ENCODE results near the gene HSD17B4. TPM values are rescaled to one million over a fixed set of nuclear protein-coding genes. Genes with fewer than 3 reads are reported as not detected.
A peak's percentile ranks its signal among the peaks of the same experiment; 100 is the strongest.

Gene HSD17B4
- total RNA-seq = 130 and 134 TPM in 2 replicates

GRCh38 chr5:119452373-119453039, at the start of gene HSD17B4:
Gene HSD17B4 (plus strand): TSS chr5:119452497. CDS start chr5:119452576, 79 bp downstream.
- H3K27me3 ChIP-seq (ENCODE audit: insufficient read depth, low read length) = no peaks in the 10 kb centered on the region
- H3K36me3 ChIP-seq (ENCODE audit: insufficient read depth, low read length) = no peaks in the 10 kb centered on the region
- H2AFZ ChIP-seq (ENCODE audit: low read length) = peak within 1 kb of the TSS; percentile 99
- H3K4me1 ChIP-seq (ENCODE audit: insufficient read depth, low read length) = peaks cover 11% of the 10 kb centered on the region
- DNase-seq (ENCODE audit: insufficient read length, low spot score, missing footprints) = peak; percentile 92
- peaks cover 33% of the 10 kb centered on the region for H3K79me2 ChIP-seq (ENCODE audit: insufficient read depth, low read length)
- H3K9me3 ChIP-seq (ENCODE audit: low read depth, low read length) = no peaks in the 10 kb centered on the region
- H4K20me1 ChIP-seq (ENCODE audit: insufficient read depth, low read length) = peaks cover 6% of the 10 kb centered on the region
- peak within 1 kb of the TSS; percentile 92 for H3K4me2 ChIP-seq (ENCODE audit: insufficient read depth, low read length)
- peak within 1 kb of the TSS; percentile 99 for H3K4me3 ChIP-seq (ENCODE audit: insufficient read depth, low read length)
- peak within 1 kb of the TSS; percentile 72 for H3K27ac ChIP-seq (ENCODE audit: low read depth, low read length)
- no peak for TF ChIP-seq CTCF (IDR thresholded peaks at IDR 0.05; ENCODE audit: extremely low read depth, low read depth, low read length)

- peak overlapping the region; percentile 39 for H2AFZ ChIP-seq (ENCODE audit: low read length)
- no peaks in the 10 kb centered on the region for H3K36me3 ChIP-seq (ENCODE audit: insufficient read depth, low read length)
- H3K27ac ChIP-seq (ENCODE audit: low read depth, low read length) = no peak overlapping the region
- H3K79me2 ChIP-seq (ENCODE audit: insufficient read depth, low read length) = no peaks in the 10 kb centered on the region
- H3K4me3 ChIP-seq (ENCODE audit: insufficient read depth, low read length) = no peak overlapping the region
- H3K4me2 ChIP-seq (ENCODE audit: insufficient read depth, low read length) = no peak overlapping the region
- no peaks in the 10 kb centered on the region for H4K20me1 ChIP-seq (ENCODE audit: insufficient read depth, low read length)
- no peaks in the 10 kb centered on the region for H3K9me3 ChIP-seq (ENCODE audit: low read depth, low read length)
- peaks cover under 1% of the 10 kb centered on the region for H3K27me3 ChIP-seq (ENCODE audit: insufficient read depth, low read length)
- peaks cover 19% of the 10 kb centered on the region for H3K4me1 ChIP-seq (ENCODE audit: insufficient read depth, low read length)
- no peak for TF ChIP-seq CTCF (IDR thresholded peaks at IDR 0.05; ENCODE audit: extremely low read depth, low read depth, low read length)
- no peak for DNase-seq (ENCODE audit: insufficient read length, low spot score, missing footprints)
Measured at GRCh38 chr5:119402555-119402954, 49.7 kb upstream of the HSD17B4 start.

DNA sequence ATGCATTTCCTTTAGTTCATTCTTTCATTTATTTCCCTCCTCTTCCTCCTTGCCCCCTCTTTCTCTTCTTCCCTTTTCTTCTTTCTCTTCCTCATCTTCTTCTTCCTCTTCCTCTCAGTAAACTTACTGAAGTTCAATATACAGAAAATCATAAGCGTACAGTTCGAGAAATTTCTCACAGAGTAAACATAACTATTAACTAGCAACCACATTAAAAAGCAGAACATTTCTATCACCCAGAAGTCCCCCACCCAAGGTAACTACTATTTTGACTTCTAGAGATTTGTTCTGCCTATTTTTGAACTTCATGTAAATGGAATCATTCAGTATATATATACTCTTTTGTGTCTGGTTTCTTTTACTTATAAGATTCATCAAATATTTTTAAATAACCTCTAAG, 48.3 kb upstream of the HSD17B4 start:
- Histone ChIP-seq H3K27me3 (ENCODE audit: insufficient read depth, low read length) (peaks cover 5% of the 10 kb centered on the region), H3K36me3 (ENCODE audit: insufficient read depth, low read length) (no peaks in the 10 kb centered on the region), H3K4me1 (ENCODE audit: insufficient read depth, low read length) (peaks cover 7% of the 10 kb centered on the region), H2AFZ (ENCODE audit: low read length) (no peak overlapping the region), H3K79me2 (ENCODE audit: insufficient read depth, low read length) (no peaks in the 10 kb centered on the region), H3K4me3 (ENCODE audit: insufficient read depth, low read length) (no peak overlapping the region), H3K9me3 (ENCODE audit: low read depth, low read length) (no peaks in the 10 kb centered on the region), H3K27ac (ENCODE audit: low read depth, low read length) (no peak overlapping the region), H4K20me1 (ENCODE audit: insufficient read depth, low read length) (no peaks in the 10 kb centered on the region), H3K4me2 (ENCODE audit: insufficient read depth, low read length) (no peak overlapping the region)
- DNase-seq (ENCODE audit: insufficient read length, low spot score, missing footprints) = no peak
- TF ChIP-seq CTCF (IDR thresholded peaks at IDR 0.05; ENCODE audit: extremely low read depth, low read depth, low read length) = no peak

DNA sequence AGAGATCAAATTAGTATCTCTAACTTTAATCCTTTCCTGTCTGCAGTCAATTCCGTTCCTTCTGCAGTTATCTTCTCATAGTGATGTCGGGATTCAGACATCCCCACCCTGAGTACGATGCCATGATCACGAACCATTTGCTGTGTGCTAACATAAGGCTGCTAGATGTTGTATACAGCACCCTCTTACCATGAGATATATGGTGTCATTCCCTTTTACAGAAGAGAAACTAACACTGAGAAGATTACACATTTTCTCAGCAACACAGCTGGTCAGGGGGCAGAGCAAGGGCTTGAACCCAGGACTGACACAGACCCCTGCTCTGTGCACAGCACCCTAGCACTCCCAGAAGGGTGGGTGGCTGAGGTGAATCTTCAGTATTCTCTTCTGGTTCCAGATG, 46.9 kb upstream of the HSD17B4 start:
- Histone ChIP-seq H3K79me2 (ENCODE audit: insufficient read depth, low read length) (no peaks in the 10 kb centered on the region), H3K36me3 (ENCODE audit: insufficient read depth, low read length) (no peaks in the 10 kb centered on the region), H4K20me1 (ENCODE audit: insufficient read depth, low read length) (no peaks in the 10 kb centered on the region), H3K9me3 (ENCODE audit: low read depth, low read length) (no peaks in the 10 kb centered on the region), H3K27me3 (ENCODE audit: insufficient read depth, low read length) (peaks cover 5% of the 10 kb centered on the region), H3K4me2 (ENCODE audit: insufficient read depth, low read length) (no peak overlapping the region), H3K4me3 (ENCODE audit: insufficient read depth, low read length) (no peak overlapping the region), H3K27ac (ENCODE audit: low read depth, low read length) (no peak overlapping the region), H2AFZ (ENCODE audit: low read length) (peak overlapping the region; percentile 30), H3K4me1 (ENCODE audit: insufficient read depth, low read length) (no peaks in the 10 kb centered on the region)
- no peak for TF ChIP-seq CTCF (IDR thresholded peaks at IDR 0.05; ENCODE audit: extremely low read depth, low read depth, low read length)
- DNase-seq (ENCODE audit: insufficient read length, low spot score, missing footprints) = no peak
